Hepatocyte (in vitro differentiated cells): ENCODE measurements around the gene MPG. TPM values are rescaled to one million over a fixed set of nuclear protein-coding genes. Genes with fewer than 3 reads are reported as not detected.
A peak's percentile ranks its signal among the peaks of the same experiment; 100 is the strongest.

Source experiments
- DNase-seq: peaks from one replicate; pipeline ENCODE4 v3.0.0-alpha.2; 2016; ENCODE audit warnings: low spot score
- H2AFZ ChIP-seq: fragments of 200-600 bp; sonication (generic); 2 replicates; pipeline ENCODE4 v1.6.0; 2016; ENCODE audit warnings: antibody characterized with exemption, mild to moderate bottlenecking
- H3K27ac ChIP-seq: fragments of 200-600 bp; sonication (generic); 2 replicates; pipeline ENCODE4 v1.5.1; 2016; ENCODE audit warnings: mild to moderate bottlenecking
- H3K27me3 ChIP-seq: fragments of 200-600 bp; sonication (generic); 2 replicates; pipeline ENCODE4 v1.6.1; 2016
- H3K36me3 ChIP-seq: fragments of 200-600 bp; sonication (generic); replicated peaks from 2 replicates; pipeline ENCODE4 v1.5.1; 2016; ENCODE audit warnings: low read depth; ENCODE audit not compliant: insufficient read depth
- H3K4me1 ChIP-seq: fragments of 200-600 bp; sonication (generic); 2 replicates; pipeline ENCODE4 v1.5.1; 2016; ENCODE audit warnings: mild to moderate bottlenecking, moderate library complexity; ENCODE audit not compliant: insufficient read depth
- H3K4me2 ChIP-seq: fragments of 200-600 bp; sonication (generic); 2 replicates; pipeline ENCODE4 v1.6.0; 2016
- H3K4me3 ChIP-seq: fragments of 200-600 bp; sonication (generic); 2 replicates; pipeline ENCODE4 v1.5.1; 2016; ENCODE audit warnings: mild to moderate bottlenecking
- H3K79me2 ChIP-seq: fragments of 200-600 bp; sonication (generic); 2 replicates; pipeline ENCODE4 v1.6.0; 2017; ENCODE audit warnings: mild to moderate bottlenecking
- H3K9me2 ChIP-seq: fragments of 200-600 bp; sonication (generic); replicated peaks from 2 replicates; pipeline ENCODE4 v1.6.0; 2017; ENCODE audit warnings: mild to moderate bottlenecking; ENCODE audit not compliant: insufficient read depth
- H3K9me3 ChIP-seq: fragments of 200-600 bp; sonication (generic); 2 replicates; pipeline ENCODE4 v1.5.1; 2016; ENCODE audit warnings: low read depth, mild to moderate bottlenecking
- H4K20me1 ChIP-seq: fragments of 200-600 bp; sonication (generic); 2 replicates; pipeline ENCODE4 v1.6.0; 2016; ENCODE audit warnings: mild to moderate bottlenecking; ENCODE audit not compliant: insufficient read depth, poor library complexity, severe bottlenecking
- EZH2 ChIP-seq: fragments of 200-600 bp; sonication (generic); IDR thresholded peaks from 2 replicates; pipeline ENCODE4 v1.6.1; 2016; ENCODE audit warnings: antibody characterized with exemption, mild to moderate bottlenecking, borderline replicate concordance
- EZH2phosphoT487 ChIP-seq: fragments of 200-600 bp; sonication (generic); IDR thresholded peaks from one replicate; pipeline ENCODE4 v1.6.1; 2018; ENCODE audit warnings: antibody characterized with exemption, mild to moderate bottlenecking, low read depth, moderate library complexity; ENCODE audit not compliant: unreplicated experiment, severe bottlenecking
- WGBS: methylation state at CpG from one replicate; pipeline ENCODE4 v1.1.6; 2016; ENCODE audit warnings: low lambda C conversion rate; ENCODE audit errors: missing lambda C conversion rate; 5-methylcytosine and 5-hydroxymethylcytosine counted together
- polyA plus RNA-seq: library from polyadenylated mRNA; unstranded; fragments of >200 nt; fragmentation: Nextera tagmentation; extraction: Ambion mirVana; gene quantifications from 2 replicates; pipeline ENCODE4 v1.2.1, GENCODE V29; 2016
- total RNA-seq: library from RNA; depleted of rRNA; stranded (reverse); fragments of >200 nt; gene quantifications from 2 replicates; pipeline ENCODE4 v1.2.3, GENCODE V29; 2014
- TF ChIP-seq, protein P1 (sequence below): fragments of 200-600 bp; sonication (generic); IDR thresholded peaks from 2 replicates; pipeline ENCODE4 v1.5.1; 2016; ENCODE audit warnings: antibody characterized with exemption, mild to moderate bottlenecking; ENCODE audit not compliant: poor library complexity

MPG gene
- total and polyA plus RNA-seq, 2 experiments from 2014 or later: 67.4 to 83.9 TPM

- Histone ChIP-seq H3K9me2 (no peaks in the 10 kb centered on the region), H3K36me3 (no peaks in the 10 kb centered on the region), H3K79me2 (peaks cover 40% of the 10 kb centered on the region), H3K9me3 (no peaks in the 10 kb centered on the region), H3K27ac (no peak overlapping the region), H3K4me2 (no peak overlapping the region), H3K27me3 (no peaks in the 10 kb centered on the region), H2AFZ (no peak overlapping the region), H3K4me1 (peaks cover 17% of the 10 kb centered on the region), H3K4me3 (no peak overlapping the region), H4K20me1 (peaks cover 37% of the 10 kb centered on the region)
- TF ChIP-seq EZH2: no peak
- TF ChIP-seq EZH2phosphoT487: no peak
- TF ChIP-seq, protein P1, sequence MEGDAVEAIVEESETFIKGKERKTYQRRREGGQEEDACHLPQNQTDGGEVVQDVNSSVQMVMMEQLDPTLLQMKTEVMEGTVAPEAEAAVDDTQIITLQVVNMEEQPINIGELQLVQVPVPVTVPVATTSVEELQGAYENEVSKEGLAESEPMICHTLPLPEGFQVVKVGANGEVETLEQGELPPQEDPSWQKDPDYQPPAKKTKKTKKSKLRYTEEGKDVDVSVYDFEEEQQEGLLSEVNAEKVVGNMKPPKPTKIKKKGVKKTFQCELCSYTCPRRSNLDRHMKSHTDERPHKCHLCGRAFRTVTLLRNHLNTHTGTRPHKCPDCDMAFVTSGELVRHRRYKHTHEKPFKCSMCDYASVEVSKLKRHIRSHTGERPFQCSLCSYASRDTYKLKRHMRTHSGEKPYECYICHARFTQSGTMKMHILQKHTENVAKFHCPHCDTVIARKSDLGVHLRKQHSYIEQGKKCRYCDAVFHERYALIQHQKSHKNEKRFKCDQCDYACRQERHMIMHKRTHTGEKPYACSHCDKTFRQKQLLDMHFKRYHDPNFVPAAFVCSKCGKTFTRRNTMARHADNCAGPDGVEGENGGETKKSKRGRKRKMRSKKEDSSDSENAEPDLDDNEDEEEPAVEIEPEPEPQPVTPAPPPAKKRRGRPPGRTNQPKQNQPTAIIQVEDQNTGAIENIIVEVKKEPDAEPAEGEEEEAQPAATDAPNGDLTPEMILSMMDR: no peak
- WGBS: 85% methylated on average over 9 of the region's 9 CpGs
- no peak for DNase-seq
These were observed 13.1 kb upstream of the MPG start for GRCh38 chr16:64914-65255.

DNA sequence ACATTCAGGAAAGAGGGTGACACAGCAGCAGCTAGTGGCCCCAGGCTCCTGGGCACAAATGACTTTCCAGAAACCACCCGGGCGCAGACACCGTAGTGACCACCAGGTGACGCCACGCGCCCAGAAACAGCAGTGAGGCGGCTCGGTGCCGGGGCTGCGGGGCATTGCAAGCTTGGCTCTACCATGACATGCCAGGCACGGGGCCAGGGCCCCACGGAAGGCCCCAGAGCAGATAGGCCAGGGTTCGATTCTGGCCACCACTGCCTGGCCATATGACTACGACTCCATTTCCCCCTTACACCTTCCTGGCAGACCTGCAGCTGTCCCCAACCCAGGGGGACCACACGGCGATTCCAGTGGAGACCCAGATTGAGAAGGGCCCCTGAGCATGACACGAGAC is 12.3 kb upstream of the MPG start:
- Histone ChIP-seq H2AFZ (no peak overlapping the region), H3K27ac (no peak overlapping the region), H3K4me2 (peak overlapping the region; percentile 52), H3K4me1 (peaks cover 20% of the 10 kb centered on the region), H3K9me3 (no peaks in the 10 kb centered on the region), H3K4me3 (no peak overlapping the region), H3K79me2 (peaks cover 49% of the 10 kb centered on the region), H3K27me3 (no peaks in the 10 kb centered on the region), H3K36me3 (no peaks in the 10 kb centered on the region), H3K9me2 (no peaks in the 10 kb centered on the region), H4K20me1 (peaks cover 45% of the 10 kb centered on the region)
- DNase-seq: peak; percentile 88
- WGBS: 35% methylated on average over 13 of the region's 17 CpGs
- TF ChIP-seq, protein P1: peak; percentile 95
- TF ChIP-seq EZH2: no peak

GRCh38 chr16:66309-67182 is 11.5 kb upstream of the MPG start:
- TF ChIP-seq, protein P1: no peak
- no peak for TF ChIP-seq EZH2
- H4K20me1 ChIP-seq: peaks cover 50% of the 10 kb centered on the region
- no peaks in the 10 kb centered on the region for H3K27me3 ChIP-seq
- no peaks in the 10 kb centered on the region for H3K36me3 ChIP-seq
- H3K4me2 ChIP-seq: peak overlapping the region; percentile 52
- H3K27ac ChIP-seq: no peak overlapping the region
- WGBS: 91% methylated on average over 13 of the region's 13 CpGs
- H3K4me3 ChIP-seq: no peak overlapping the region
- peaks cover 54% of the 10 kb centered on the region for H3K79me2 ChIP-seq
- peaks cover 26% of the 10 kb centered on the region for H3K4me1 ChIP-seq
- H2AFZ ChIP-seq: no peak overlapping the region
- no peak for DNase-seq
- H3K9me3 ChIP-seq: no peaks in the 10 kb centered on the region
- no peaks in the 10 kb centered on the region for H3K9me2 ChIP-seq
